Measurements from ENCODE around the gene RALGPS2. TPM values are rescaled to one million over a fixed set of nuclear protein-coding genes. Genes with fewer than 3 reads are reported as not detected.

RALGPS2 gene
- total and polyA plus RNA-seq, 2 of the 8 experiments (the other 6 are each of a cell fraction or from before 2014, with no cell fraction given): 6.7 to 38.0 TPM

DNA sequence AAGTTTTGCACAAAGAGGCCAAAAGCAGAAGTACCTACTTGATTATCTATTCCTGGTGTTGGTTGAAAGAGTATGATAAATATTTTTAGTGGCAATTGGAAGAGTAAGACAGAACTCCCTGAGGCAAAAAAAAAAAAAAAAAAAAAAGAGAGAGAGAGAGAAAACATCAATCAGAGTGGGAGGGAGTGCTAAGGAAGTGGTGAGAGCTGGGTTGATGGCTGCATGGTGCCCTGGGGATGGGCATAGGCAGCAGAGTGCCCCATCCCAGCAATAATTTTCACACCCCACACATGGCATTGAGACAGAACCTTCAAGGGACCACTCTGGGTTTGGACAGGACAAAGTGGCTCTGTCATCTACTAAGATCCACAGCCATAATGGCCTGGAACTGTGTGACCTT is 241.3 kb downstream of the RALGPS2 start (continued):
- TF ChIP-seq RBBP5 (IDR thresholded peaks at IDR 0.05; ENCODE audit: borderline replicate concordance, low read depth, low read length) (no peak), RXRA (IDR thresholded peaks at IDR 0.05; ENCODE audit: insufficient read depth, low read depth, low read length) (no peak)
